Natural killer cell (primary cell): ENCODE data around the gene RNF43. TPM values are rescaled to one million over a fixed set of nuclear protein-coding genes. Genes with fewer than 3 reads are reported as not detected.

ENCODE experiments used
- ATAC-seq, 3 donors: fragments of 150-1000 bp in 2 of 3; fragments of 200-7000 bp in 1 of 3; cut with Tn5 transposase; 1 replicate in 1 of 3; 2 replicates in 2 of 3; pipeline ENCODE4 v1.10.0; 2021; ENCODE audit warnings: mild to moderate bottlenecking in 2 of 3, moderate library complexity in 2 of 3
- DNase-seq, 2 donors: peaks; one replicate each; pipeline versions ENCODE4 v3.0.0 to v3.0.0-alpha.2; 2013 to 2021; ENCODE audit warnings: mixed read lengths in 1 of 2
- H3K27ac ChIP-seq: one replicate; pipeline ENCODE4 v1.5.1; 2013; ENCODE audit warnings: mild to moderate bottlenecking, low read length
- H3K27me3 ChIP-seq: one replicate; pipeline ENCODE4 v1.6.1; 2013; ENCODE audit warnings: low read length; ENCODE audit not compliant: control insufficient read depth, insufficient read depth
- H3K36me3 ChIP-seq: one replicate; pipeline ENCODE4 v1.6.1; 2013; ENCODE audit warnings: low read length; ENCODE audit not compliant: control insufficient read depth, insufficient read depth
- H3K4me1 ChIP-seq: one replicate; pipeline ENCODE4 v1.6.1; 2013; ENCODE audit warnings: low read length; ENCODE audit not compliant: control insufficient read depth, insufficient read depth
- H3K4me3 ChIP-seq: one replicate; pipeline ENCODE4 v1.5.1; 2013; ENCODE audit warnings: low read length
- H3K9me3 ChIP-seq: one replicate; pipeline ENCODE4 v1.6.1; 2013; ENCODE audit warnings: low read length; ENCODE audit not compliant: control insufficient read depth, insufficient read depth
- H3K27ac Mint-ChIP-seq, 2 donors: one replicate each; pipeline ENCODE4 v1.8.0; 2022; ENCODE audit warnings: mild to moderate bottlenecking in 2 of 2, mixed read lengths in 2 of 2, moderate library complexity in 1 of 2
- H3K27me3 Mint-ChIP-seq, 2 donors: one replicate each; pipeline ENCODE4 v1.8.0; 2022; ENCODE audit warnings: low read depth in 2 of 2, mixed read lengths in 2 of 2
- H3K36me3 Mint-ChIP-seq: one replicate; pipeline ENCODE4 v1.8.0; 2022; ENCODE audit warnings: mixed read lengths
- H3K4me1 Mint-ChIP-seq, 2 donors: one replicate each; pipeline ENCODE4 v1.8.0; 2022; ENCODE audit warnings: mixed read lengths in 2 of 2
- H3K4me3 Mint-ChIP-seq: one replicate; pipeline ENCODE4 v1.8.0; 2022; ENCODE audit warnings: mild to moderate bottlenecking, moderate library complexity, mixed read lengths
- H3K9me3 Mint-ChIP-seq, 2 donors: one replicate each; pipeline ENCODE4 v1.8.0; 2022; ENCODE audit warnings: mixed read lengths in 2 of 2
- WGBS: methylation state at CpG from one replicate; pipeline ENCODE4 v1.1.7; 2013; ENCODE audit warnings: missing lambda C conversion rate; ENCODE audit not compliant: insufficient coverage; 5-methylcytosine and 5-hydroxymethylcytosine counted together
- intact Hi-C: fragments of 100-400 bp; cut with micrococcal nuclease; formaldehyde crosslinking; loops from one replicate; pipeline ENCODE4 v1.14.2; 2022
- total RNA-seq, 4 donors: library from RNA; stranded (reverse); fragments of 120-200 nt in 1 of 4; gene quantifications; one replicate each; pipeline versions ENCODE4 v1.2.3 to v1.2.4, GENCODE V29; 2013 to 2022
- TF ChIP-seq, protein P1 (sequence below): fragments of 200-600 bp; IDR thresholded peaks from one replicate; pipeline ENCODE4 v1.8.0; 2022; ENCODE audit warnings: antibody characterized with exemption

The RNF43 gene
- total RNA-seq, 3 donors from 2014 or later (not counting 1 experiment from before 2014, with no cell fraction given) = 0.95 to 1.1 (median 1.0) TPM

DNA sequence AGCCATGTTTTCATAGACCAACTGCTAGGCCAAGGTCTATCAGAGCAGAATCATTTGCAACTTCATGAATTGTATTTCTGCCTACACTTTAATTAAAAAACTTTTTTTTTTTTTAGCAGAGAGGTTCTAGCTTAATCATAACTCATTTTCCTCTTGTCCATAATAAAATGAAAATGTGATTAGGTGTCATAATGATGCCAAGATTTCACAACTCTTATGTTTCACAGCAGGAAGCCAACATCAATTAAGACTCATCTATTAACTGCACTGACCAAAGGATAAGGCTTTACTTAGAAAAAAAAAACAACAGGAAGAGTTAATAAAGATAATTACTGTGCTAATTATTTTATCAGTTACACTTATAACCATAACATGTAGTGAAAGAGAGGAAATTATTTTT is 18.9 kb upstream of the RNF43 start:
- Histone ChIP-seq H3K27me3 (no peaks in the 10 kb centered on the region), H3K9me3 (no peaks in the 10 kb centered on the region), H3K27ac (no peak overlapping the region), H3K4me3 (no peak overlapping the region), H3K4me1 (no peaks in the 10 kb centered on the region), H3K36me3 (no peaks in the 10 kb centered on the region)
- Mint-ChIP-seq H3K27me3 (no peaks in the 10 kb centered on the region), H3K9me3 (no peaks in the 10 kb centered on the region), H3K27ac (no peak overlapping the region), H3K4me3 (no peak overlapping the region), H3K36me3 (no peaks in the 10 kb centered on the region), H3K4me1 (no peaks in the 10 kb centered on the region)
- intact Hi-C loops = no loop called here
- DNase-seq (no peak), ATAC-seq (no peak)
- TF ChIP-seq, protein P1, sequence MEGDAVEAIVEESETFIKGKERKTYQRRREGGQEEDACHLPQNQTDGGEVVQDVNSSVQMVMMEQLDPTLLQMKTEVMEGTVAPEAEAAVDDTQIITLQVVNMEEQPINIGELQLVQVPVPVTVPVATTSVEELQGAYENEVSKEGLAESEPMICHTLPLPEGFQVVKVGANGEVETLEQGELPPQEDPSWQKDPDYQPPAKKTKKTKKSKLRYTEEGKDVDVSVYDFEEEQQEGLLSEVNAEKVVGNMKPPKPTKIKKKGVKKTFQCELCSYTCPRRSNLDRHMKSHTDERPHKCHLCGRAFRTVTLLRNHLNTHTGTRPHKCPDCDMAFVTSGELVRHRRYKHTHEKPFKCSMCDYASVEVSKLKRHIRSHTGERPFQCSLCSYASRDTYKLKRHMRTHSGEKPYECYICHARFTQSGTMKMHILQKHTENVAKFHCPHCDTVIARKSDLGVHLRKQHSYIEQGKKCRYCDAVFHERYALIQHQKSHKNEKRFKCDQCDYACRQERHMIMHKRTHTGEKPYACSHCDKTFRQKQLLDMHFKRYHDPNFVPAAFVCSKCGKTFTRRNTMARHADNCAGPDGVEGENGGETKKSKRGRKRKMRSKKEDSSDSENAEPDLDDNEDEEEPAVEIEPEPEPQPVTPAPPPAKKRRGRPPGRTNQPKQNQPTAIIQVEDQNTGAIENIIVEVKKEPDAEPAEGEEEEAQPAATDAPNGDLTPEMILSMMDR = no peak

GRCh38 chr17:58432806-58433573 is 15.7 kb upstream of the RNF43 start:
- H3K36me3 Mint-ChIP-seq = no peaks in the 10 kb centered on the region
- WGBS = 97% methylated on average over 6 of the region's 7 CpGs
- ATAC-seq (no peak), DNase-seq (no peak)
- intact Hi-C loops = no loop called here
- H3K9me3 Mint-ChIP-seq = no peaks in the 10 kb centered on the region
- Histone ChIP-seq H3K4me3 (no peak overlapping the region), H3K4me1 (no peaks in the 10 kb centered on the region), H3K27ac (no peak overlapping the region), H3K36me3 (no peaks in the 10 kb centered on the region), H3K27me3 (no peaks in the 10 kb centered on the region), H3K9me3 (no peaks in the 10 kb centered on the region)
- H3K27me3 Mint-ChIP-seq = no peaks in the 10 kb centered on the region
- no peak overlapping the region for H3K4me3 Mint-ChIP-seq
- H3K27ac Mint-ChIP-seq = no peak overlapping the region
- H3K4me1 Mint-ChIP-seq = no peaks in the 10 kb centered on the region
- TF ChIP-seq, protein P1 = no peak

DNA sequence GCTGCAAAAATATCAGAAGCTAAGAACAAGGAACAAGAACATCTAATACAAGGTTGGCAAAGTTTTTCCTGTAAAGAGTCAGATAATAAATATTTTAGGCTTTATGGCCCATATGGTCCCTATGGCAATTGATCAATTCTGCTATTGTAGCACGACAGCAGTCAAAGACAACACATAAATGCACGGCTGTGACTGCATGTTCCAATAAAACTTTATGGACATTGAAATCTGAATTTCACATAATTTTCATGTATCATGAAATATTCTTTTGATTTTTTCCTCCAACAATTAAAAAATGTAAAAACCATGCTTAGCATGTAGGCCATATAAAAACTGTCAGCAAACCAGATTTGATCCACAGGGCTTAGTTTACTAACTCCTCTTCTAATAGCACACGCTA is 10.5 kb upstream of the RNF43 start:
- Mint-ChIP-seq H3K9me3 (no peaks in the 10 kb centered on the region), H3K4me1 (no peaks in the 10 kb centered on the region), H3K27ac (no peak overlapping the region), H3K4me3 (no peak overlapping the region), H3K36me3 (no peaks in the 10 kb centered on the region), H3K27me3 (no peaks in the 10 kb centered on the region)
- no peak for ATAC-seq
- no peaks in the 10 kb centered on the region for H3K9me3 ChIP-seq
- H3K36me3 ChIP-seq = no peaks in the 10 kb centered on the region
- H3K4me1 ChIP-seq = no peaks in the 10 kb centered on the region
- no peak overlapping the region for H3K4me3 ChIP-seq
- WGBS = 100% methylated on average over 2 of the region's 3 CpGs
- TF ChIP-seq, protein P1 = no peak
- intact Hi-C loops = no loop called here
- H3K27ac ChIP-seq = no peak overlapping the region
- H3K27me3 ChIP-seq = no peaks in the 10 kb centered on the region
- DNase-seq = no peak

DNA sequence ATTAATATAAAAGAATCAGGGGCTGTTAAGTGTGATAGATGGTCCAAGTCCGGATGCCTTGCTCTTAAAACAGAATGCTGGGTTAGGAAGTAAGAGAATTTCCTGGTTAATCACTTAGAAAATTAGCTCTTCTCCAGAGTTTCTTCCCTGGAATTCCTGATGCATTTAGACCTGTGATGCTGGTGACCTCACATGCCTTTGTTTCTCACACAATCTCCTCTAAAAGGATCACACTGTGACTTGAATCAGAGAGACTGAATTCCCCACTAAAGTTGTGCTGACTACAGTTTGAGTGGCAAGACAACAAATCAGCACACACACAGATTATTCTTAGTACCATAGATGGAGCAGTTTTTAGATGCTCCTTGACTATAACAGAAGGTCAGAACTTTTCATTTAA is 4.4 kb upstream of the RNF43 start:
- Mint-ChIP-seq H3K27me3 (no peaks in the 10 kb centered on the region), H3K4me3 (no peak overlapping the region), H3K36me3 (no peaks in the 10 kb centered on the region), H3K27ac (no peak overlapping the region), H3K9me3 (no peaks in the 10 kb centered on the region), H3K4me1 (peaks cover 13 to 15% of the 10 kb centered on the region in 2 donors)
- intact Hi-C loops = no loop called here
- TF ChIP-seq, protein P1 = no peak
- Histone ChIP-seq H3K9me3 (no peaks in the 10 kb centered on the region), H3K4me3 (no peak overlapping the region), H3K27me3 (no peaks in the 10 kb centered on the region), H3K4me1 (peaks cover 5% of the 10 kb centered on the region), H3K36me3 (no peaks in the 10 kb centered on the region), H3K27ac (no peak overlapping the region)
- ATAC-seq (no peak), DNase-seq (no peak)
- 100% methylated on average over 1 of the region's 1 CpG for WGBS
